HG02884 (cell line): ENCODE measurements around the gene RNF126.
"Not testable (repeated sequence)": the region's sequence is repeated elsewhere in the genome, so short reads cannot be mapped to it uniquely, and the experiment has no call there.

Source experiments
- ATAC-seq: cut with Tn5 transposase; IDR thresholded peaks from one replicate; pipeline ENCODE4 v1.9.1; 2021; ENCODE audit warnings: mild to moderate bottlenecking, moderate library complexity; ENCODE audit not compliant: unreplicated experiment

The RNF126 gene

DNA sequence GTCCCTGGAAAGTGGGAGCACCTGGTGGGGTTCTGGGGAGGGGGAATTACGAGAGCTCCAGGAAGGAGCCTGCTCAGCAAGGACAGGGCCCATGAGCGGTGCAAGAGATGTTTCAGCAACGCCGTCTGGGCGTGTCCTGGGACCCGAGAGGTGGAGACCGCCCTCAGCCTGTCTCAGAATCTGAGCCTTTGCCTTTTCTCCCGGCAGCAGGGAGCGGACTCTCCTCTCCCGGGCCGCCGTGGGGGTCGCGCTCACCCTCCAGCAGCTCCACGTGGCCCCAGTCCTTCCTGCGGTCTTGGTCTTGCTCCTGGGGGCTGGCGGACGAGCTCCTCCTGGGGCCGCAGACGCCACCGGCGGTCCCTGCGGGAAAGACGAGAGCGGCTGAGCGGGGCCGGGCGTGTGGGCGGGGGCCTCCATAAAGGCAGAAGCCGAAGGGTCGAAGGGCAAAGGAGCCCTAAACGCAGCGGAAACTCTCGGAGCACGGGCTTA, 30.4 kb downstream of the RNF126 start:
- ATAC-seq = no peak

DNA sequence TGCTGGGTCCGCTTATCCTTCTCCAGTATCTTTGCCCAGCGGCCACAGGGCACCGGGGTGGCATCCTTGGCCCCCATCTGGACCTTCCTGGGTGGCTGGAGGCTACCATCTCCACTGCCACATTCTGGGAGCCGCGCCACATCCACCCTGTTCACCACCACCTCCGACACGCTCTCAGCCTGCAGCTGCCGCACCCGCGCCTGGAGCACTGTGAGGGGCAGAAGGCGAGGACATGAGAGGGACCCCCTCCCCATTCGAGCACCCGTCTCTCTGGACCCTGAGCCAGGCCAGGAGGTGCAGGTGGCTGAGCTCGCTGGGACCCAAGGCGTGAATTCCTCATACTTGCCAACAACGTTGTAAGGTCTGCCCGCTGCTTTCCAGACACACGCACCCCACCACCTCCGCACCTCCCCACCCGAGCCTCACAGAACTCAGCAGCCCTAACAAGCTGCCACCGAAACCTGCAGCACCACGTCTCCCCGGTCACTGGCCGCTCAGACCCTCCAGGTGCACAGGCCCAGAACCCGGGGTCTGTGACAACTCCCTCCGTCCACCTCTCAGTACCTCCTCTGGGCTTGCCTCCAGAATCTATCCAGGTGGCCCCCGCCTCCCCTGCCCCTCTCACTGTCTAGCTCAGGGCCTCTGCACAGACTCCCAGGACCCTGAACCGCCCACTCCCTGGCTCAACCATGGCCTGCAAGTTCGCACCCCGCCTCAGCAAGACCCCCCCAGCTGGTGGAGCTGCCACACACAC, 32.9 kb downstream of the RNF126 start:
- no peak for ATAC-seq

GRCh38 chr19:629515-629914, 33.5 kb downstream of the RNF126 start:
- not testable (repeated sequence) for ATAC-seq

- ATAC-seq = no peak
These were observed 34.8 kb downstream of the RNF126 start for GRCh38 chr19:628168-628567.

- ATAC-seq = not testable (repeated sequence)
These were observed 36.4 kb downstream of the RNF126 start for GRCh38 chr19:626566-626965.

- ATAC-seq = no peak
These were observed 37.8 kb downstream of the RNF126 start for GRCh38 chr19:625257-625656.

- no peak for ATAC-seq
These were observed 38.4 kb downstream of the RNF126 start for GRCh38 chr19:624433-625109.

GRCh38 chr19:623974-624373, 39.0 kb downstream of the RNF126 start:
- no peak for ATAC-seq

- no peak for ATAC-seq
These were observed 39.7 kb downstream of the RNF126 start for GRCh38 chr19:623175-623916.

GRCh38 chr19:622666-623065, 40.3 kb downstream of the RNF126 start:
- ATAC-seq = no peak

- ATAC-seq = no peak
These were observed 41.2 kb downstream of the RNF126 start for GRCh38 chr19:621819-622218.

DNA sequence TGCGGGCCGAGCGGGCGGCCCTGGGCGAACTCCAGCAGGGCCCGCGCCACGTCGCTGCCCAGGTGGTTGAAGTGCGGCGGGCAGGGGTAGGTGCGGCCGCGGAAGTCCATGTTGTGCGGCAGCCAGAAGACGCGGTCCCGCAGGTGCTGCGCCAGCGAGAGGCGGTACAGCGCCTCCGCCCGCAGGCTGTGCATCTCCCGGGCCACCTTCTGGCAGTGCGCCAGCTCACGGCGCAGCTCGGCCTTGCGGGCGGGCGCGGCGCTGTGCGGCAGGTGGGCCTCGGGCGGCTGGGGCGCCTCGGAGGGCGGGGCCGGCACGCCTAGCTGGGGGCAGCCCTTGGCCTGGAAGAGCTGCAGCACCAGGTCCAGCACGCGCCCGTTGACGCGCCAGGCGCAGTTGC, 41.8 kb downstream of the RNF126 start:
- ATAC-seq = not testable (repeated sequence)

GRCh38 chr19:620166-620862, 42.7 kb downstream of the RNF126 start:
- no peak for ATAC-seq

DNA sequence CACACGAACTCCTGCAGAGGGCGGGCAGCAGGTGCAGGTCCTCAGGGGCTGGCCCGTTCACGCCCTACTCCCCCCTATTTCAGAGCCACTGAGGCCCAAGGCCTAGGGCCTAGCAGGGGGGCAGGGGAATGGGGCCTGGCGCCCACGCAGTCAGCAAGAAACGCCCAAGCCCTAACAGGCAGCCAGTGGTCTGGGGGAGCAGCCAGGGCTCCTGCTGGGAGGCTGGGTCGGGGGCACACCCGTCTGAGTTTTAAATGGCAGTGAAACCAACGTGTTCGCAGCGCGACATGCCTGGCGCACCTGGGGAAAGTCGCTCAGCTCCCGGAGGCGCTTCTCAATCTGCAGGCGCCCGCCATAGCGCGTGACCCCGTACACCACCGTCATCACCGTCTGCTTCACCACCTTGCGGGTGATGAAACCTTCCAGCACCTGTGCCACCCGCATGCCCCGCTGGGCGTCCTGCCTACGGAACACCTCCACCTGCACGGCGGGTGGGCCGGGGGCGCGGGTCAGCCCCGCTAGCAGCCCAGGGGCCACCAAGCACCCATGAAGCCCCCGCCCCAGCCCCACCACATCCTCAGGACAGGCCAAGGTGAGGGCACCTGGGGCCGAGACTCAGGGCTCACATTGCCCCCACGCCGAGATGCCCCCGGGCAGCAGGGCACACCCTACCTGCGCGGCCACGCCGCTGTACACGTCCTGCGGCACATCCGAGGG, 43.6 kb downstream of the RNF126 start:
- ATAC-seq = no peak

DNA sequence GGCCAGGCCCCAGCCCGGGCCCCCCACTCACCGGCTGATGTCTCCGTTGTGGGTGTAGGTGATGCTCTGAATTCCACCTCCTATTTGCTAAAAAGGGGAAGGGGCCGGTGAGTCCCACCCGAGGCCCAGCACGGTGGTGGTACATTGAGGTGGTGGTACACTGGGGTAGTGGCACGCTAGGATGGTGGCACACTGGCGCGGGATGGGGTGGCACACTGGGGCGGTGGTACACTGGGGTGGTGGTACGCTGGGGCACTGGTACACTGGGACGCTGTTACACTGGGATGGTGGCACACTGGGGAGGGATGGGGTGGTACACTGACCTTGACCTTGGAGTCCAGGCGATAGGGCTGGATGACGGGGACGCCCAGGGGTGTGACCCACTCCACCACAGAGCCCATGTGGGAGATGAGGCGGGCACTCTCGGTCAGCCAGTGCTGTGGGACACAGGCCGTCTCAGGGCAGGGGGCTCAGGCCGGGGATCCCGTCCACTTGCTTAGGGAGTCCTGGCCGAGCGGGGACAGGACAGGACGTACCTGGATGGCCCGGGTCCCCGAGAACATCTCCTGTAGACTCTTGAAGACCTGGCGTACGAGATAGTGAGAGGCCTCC, 44.2 kb downstream of the RNF126 start:
- ATAC-seq = no peak

DNA sequence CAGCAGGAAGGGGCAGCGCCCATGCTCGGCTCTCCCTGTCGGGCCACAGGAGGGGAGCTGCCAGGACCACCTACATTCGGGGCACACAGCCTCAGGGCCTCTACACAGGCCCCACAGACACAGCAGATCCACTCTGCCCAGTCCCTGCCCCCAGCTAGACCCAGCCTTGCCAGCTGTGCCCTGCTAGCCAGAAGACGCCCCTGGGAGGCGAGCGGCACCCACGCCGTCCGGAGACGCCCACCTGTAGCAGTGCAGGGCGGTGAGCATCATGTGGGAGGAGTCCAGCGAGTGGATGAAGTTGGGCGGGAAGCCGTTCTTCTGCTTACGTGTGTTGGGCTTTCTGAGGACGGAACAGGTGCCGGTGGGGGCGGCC, 44.8 kb downstream of the RNF126 start:
- ATAC-seq = no peak

DNA sequence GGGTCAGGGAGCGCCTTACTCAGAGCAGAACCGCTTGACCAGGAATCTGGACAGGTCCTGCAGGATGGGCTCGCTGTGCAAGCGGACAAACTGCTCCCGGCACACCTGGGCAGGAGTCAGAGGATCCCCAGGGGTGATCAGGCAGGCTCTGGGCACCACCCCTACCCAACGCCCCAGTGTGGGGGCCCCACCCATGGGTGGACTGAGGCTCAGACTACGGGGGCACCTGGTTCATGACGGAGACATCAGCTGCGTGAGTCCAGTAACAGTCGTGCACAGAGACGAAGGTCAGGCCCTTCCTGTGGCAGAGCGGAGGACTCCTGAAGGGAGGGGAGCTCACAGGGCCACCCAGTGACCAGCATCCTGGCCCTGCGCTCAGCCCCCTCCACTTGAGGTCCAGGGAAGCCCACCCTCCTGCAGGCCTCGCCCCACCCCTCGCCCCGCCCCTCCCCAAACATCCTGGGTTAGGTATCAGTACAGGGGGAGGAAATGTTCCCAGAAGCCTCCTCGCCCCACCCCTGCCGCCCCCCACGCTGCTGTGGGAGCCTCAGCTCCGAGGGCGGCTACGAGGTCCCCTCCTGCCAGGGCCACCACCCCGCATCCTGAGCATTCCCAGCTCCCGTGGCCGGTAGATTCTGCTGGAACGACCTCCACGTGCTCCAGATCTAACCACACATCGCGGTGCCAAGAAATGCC, 45.3 kb downstream of the RNF126 start:
- no peak for ATAC-seq

- ATAC-seq = no peak
These were observed 46.1 kb downstream of the RNF126 start for GRCh38 chr19:616747-617526.
